AG08396 (cell line): ENCODE data around the gene OSBPL5.
A peak's percentile ranks its signal among the peaks of the same experiment; 100 is the strongest.
"Not testable (repeated sequence)": the region's sequence is repeated elsewhere in the genome, so short reads cannot be mapped to it uniquely, and the experiment has no call there.

Experiments used
- DNase-seq: peaks from one replicate; pipeline ENCODE4 v3.0.0; 2012; ENCODE audit warnings: low spot score, mixed read lengths

OSBPL5 gene

DNA sequence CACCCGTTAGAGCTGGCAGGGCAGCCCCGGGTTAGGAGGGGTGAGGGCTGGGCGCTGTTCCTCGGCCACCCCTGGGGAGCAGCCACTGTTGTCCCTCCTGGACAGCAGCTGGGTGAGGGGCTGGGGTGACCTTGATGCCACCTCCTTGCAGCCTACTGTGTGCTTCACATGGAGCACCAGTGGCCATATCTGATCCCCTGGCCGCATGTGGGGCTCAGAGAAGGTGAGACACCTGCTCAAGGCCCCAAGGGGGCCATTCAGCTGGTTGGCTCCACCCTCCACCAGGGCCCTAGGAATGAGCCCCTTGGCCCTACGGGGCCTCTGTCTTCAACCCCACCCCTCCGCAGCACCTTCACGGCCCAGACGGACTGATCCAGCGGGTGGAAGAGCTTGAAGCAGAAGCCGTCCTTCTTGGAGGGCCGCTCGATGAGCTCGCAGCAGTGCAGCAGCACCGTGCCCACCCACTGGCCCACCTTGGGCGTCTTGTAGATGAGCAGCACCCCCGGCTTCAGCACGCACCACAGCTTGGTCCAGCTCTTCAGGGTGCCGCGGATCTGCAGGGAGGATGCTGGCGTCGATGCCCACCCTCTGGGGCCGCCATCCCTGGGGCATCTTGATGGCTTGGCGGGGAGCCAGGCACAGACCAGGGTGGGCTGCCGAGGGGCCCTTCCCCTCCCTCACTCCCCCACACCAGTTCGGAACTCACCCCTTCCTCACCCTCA, 44.9 kb downstream of the OSBPL5 start:
- no peak for DNase-seq

DNA sequence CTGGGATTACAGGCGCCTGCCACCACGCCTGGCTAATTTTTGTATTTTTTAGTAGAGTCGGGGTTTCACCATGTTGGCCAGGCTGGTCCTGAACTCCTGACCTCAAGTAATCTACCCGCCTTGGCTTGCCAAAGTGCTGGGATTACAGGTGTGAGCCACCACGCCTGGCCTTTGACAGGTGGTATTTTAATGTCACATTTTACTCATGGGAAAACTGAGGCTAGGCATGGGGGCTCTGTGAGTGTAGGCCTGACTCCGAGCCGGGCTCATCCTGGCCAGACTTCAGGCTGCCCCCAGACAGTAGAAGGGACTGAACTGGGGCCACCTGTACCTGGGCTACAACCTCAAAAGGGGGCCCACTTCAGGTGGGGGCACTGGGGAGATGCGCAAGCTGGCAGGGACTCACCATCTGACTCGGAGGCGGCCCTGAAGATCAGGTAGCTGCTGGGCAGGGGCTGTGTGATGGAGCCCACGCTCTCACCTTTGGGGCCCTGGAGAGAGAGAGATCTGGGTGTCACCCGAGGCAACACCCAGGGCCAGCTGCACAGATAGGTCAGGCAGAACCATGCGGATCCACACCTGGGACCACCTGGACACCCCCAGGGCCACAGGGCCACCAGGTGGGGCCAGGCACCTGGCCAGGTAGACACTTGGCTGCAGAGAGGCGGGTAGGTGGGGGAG, 45.8 kb downstream of the OSBPL5 start:
- DNase-seq, result no peak

DNA sequence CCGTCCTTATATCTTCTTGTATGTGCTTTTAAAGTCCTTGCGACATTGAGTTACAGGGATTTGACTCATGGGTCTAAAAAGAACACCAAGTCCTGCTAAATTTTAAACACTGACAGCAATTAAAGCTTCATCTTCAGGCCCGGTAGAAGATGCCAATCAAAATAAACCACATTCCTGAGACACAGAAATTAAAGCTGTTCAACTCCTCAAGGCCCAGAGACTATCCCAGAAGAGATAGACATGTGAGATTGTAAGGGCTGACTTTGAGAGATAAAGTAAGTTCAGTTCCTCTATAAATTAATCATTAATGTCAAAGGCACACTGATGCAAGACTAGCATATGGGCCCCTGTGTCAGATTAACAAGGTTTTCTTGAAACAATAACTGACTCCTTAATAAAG, 49.8 kb downstream of the OSBPL5 start:
- DNase-seq, result no peak

DNA sequence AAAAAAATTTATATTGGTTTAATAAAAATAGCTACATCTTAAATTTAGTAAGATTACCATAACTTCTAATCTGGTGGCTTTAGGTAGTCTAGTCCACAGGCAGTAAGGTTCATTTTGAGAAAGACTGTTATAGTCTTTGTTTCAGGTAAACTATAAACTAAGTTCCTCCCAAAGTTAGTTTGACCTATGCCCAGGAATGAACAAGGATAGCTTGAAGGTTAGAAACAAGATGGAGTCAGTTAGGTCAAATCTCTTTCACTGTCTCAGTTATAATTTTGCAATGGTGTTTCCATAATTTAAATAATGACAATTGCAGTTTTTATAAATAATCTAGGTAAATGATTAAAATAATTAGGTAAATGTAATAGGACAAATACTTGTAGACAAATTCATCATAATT, 51.4 kb downstream of the OSBPL5 start:
- not testable (repeated sequence) for DNase-seq

DNA sequence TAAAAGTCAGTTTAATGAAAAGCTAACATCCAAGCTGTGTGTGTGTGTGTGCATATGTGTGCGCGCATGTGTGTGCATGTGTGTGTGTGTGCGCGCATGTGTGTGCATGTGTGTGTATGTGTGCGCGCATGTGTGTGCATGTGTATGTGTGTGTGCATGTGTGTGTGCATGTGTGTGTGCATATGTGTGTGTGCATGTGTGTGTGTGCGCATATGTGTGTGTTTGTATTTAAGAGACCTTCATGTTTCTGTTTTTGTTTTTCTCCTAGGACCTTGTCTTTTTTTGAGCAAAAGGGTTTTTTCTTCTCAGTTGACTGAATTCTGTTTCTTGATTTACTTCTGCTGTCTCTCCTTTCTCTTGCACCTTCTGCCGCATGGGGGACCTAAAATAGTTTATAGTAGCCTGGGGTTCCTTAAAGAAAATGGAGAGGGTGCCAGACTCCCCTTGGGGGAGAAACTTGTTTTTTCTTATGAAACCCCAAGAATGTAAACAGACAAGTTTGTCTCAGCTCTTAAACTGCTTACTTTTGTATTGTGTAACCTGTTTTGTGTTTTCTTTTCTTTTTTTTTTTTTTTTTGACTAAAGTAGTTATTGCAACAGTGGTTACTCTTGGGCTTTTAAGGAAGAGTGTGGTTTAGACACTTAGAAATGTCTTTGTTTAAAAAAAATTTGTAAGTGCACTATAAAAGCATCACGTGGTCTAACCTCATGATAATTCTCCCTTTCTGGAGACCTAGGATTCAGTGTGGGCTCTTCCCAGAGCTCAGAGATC, 53.0 kb downstream of the OSBPL5 start:
- no peak for DNase-seq

DNA sequence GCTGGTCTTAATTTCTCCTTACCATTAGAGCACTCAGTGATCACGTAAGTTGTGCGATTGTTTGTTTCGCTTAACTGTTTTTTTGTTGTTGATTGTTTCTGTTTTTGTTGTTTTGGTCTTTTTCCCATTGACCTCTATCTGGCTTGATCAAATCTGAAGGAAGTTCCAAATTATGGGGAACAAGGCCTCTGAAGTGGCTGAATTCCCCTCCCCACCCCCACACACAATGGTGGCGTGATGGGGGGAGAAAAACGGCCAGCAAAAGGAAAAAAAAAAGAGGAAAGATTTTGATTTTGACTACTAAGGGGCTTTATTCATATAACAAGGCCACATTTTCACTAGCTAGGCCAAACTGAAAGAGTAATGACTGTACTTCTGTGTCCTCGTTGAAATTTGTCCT, 53.6 kb downstream of the OSBPL5 start:
- no peak for DNase-seq

DNA sequence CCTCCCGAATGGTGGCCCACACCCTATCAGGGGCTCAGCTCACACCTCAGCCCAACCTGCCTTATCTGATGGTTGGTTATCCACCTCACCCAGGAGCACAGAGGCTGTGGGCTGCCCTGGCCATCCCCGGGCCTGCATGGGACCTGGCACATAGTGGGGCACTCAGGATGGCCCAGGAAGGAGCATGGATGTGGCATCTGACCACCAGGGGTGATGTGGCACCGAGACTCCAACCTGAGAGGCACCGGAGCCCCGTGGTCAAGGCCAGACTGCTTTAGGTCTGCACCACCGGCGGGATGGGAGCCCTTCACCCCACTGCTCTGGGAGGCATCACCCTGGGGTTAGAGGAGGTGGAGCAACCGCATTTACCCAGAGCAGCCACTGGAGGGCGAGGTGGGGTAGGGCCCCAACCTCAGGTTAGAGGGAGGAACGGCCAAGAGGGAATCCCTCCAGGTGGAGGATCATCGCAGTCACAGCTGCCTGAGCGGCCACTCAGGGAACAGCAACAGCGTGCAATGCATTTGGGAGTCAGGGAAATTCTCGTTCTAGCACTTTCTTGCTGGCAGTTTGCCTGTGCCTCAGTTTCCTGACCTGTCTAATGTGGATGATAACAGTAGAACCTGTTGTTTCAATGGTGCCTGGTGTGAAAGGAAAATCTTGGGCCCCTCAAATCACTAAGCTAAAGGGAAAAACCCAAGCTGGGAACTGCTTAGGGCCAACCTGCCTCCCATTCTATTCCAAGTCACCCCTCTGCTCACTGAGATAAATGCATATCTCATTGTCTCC, 55.0 kb downstream of the OSBPL5 start:
- DNase-seq, result peak; percentile 74

DNA sequence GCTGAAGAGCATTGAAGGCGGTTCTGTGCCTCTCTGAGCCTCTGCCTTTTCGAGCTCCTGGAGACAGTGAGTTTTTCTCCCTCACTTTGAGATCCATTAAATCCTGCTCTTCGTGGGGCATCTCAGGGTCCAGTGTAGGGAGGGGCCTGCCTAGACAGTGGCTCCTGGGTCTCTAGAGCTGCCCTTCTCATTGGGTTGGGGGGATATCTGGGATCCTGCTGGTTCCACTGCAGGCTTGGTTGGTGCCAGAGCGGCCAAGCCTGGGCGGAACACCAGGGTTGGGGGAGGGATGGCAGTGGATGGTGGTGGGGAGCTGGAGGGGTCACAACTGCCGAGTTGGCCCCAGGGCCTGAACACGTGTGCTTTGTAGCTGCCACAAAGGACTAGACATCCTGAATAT, 55.7 kb downstream of the OSBPL5 start:
- DNase-seq, result no peak

DNA sequence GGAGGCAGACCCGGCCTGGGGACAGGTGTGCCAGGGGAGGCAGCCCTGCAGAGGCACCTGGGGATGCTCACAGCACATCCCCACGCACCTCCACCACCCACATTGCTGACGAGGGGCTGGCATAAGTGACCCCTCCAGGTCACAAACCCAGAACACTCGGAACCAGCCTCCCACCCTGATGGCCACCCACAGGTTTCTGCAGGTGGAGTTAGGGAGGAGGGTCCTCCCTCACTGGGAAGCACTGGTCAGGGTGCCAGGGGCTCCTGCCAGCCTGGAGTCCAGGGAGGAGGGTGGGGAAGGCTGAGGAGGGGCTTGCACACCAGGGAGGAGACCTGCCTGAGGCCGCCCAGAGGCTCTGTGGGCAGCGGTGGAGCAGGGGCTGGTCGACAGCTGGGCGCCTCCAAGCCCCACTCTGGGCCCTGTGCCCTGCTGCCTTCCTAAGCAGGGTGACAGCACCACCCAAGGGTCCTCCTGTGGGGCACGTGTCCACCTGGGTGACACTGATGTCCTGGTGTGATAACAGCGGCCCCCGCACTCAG, 56.9 kb downstream of the OSBPL5 start:
- no peak for DNase-seq

DNA sequence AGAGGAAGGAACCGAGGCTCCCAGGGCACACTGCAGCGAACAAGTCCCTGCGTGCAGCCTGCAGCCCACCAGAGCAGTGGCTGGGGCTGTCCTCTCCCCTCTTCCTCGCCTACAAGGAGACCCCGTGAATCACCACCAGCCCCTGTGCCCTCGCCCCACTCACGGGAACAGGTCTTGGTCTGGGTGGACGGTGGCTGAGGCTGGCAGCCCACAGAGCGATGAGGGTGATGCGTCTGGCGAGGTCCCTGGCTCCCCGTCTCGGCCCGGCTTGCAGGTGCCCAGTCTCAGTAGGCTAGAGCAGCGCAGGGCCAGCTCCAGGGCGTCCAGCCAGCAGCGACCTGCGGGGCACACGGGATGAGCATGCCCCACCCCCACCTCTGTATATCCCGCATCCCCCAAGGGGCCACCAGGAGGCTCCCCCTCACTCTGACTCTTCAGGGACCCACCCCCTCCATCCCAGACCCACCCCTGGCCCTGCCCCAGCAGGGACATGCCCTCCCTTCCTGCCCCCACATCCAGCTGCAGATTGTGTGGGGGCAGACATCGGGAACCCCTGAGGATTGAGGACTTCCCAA, 57.4 kb downstream of the OSBPL5 start:
- no peak for DNase-seq

DNA sequence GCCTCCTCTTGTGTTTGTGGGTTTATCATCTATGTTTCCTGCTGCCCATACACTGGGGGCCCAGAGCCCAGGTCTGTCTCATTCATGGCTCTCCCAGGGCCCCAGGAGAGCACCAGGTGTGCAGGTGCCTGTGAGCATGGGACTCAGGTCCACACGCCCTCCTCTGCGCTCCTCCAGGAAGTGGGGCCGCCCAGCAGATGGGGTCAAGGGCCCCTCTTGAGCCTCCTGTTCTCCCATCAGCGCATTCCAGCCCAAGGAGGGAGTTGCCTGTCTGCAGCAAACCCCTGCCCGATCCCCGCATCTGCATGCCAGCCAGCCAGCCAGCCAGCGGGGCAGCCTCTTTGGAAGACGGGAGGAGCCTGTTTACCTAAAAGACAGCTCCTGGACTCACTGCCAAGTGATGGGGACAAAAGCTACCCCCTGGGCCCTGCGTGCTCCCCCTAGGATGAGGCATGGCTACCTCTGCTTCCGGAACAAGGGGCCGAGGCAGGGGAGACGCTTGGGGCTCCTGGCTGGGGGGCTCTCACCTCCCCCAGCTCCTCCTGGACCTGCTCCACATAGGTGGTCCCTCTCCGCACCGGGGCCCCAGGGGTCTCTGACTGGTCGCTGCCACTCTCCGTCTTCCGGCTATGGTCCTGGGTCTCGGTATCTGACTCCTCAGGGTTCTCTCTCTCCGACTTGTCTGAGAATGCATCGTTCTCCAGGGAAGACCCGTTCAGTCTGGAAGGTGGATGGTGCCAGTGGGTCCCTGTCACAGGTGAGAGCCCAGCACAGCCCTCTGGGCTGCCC, 58.2 kb downstream of the OSBPL5 start:
- DNase-seq, result no peak

DNA sequence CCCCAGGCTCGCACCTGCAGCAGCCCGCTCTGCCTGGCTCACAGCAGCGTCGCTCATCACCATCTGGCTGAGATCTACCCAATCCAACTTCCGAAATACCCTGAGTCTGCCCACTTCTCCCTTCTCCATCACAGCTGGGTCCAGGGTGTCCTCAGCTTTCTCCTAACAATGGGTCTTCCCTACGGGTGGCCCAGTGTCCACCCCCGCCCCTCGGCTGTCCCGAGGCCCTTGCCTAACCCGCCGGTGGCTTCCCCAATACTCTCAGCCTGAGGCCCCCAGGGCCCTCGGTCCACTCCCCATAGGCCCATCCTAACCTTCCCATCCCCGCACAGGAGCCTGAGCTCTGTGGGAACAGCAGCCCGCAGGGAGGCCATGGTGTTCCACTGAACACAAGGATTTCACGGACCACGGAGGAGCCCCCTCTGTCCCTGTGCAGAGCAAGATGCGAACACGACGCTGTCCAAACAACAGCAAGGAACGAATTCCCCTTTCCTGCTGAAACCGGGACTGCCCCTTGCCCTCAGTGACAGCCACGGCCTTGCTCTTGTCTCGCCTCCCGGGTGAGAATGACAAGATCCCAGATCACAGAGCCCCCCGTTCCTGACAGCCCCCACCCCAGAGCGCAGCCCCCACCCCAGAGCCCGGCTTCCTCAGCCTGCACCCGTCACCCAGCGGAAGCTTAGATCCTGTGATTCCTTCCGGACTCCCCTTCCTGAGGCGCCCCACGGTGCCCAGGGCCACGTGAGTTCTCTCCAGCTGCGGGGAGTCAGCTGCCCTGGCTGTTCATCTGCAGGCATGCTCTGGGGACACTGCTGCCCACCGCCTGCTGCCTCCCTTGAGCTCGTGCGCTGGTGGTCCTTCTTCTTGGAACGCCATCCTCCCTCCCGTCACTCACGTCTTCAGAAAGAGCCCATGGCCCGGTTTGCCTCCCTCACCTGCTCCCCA, 59.0 kb downstream of the OSBPL5 start:
- no peak for DNase-seq

DNA sequence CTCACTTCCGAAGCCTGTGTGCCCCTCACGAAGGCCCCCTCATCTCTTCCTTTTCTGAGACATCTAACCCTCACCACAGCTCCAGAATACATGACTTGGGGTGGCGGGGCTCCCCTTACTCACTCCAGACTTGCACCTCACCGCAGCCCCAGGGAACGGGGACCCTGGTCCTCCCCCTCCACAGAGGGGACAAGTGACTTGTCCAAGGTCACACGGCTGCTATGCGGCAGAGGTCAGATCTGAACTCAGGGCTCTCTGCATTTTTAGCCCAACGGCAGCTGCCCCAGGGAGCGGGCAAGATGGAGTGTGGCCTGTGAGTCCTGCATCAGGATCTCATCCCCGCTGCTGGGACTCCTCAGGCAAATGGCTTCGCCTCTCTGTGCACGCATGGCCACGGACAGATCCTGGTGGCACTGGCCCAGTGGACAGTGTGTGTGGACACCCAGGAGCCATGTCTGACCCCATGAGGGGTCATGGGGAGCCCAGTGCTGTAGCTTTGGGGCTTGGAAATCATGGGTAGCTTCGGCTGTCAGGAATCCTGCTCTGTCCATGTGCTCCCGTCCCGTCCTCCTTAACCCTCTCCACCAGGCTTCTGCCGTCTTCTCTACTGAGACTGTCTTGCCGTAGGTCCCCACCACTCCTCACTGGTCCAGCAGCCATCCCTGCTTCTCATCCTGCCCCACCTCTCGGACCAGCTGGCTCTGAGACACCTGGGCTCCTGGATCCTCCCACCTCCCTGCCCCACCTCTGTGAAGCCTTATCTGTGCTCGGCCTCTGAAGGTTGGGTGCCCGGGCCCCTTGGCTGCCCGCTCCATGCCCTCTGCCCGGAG, 59.9 kb downstream of the OSBPL5 start:
- no peak for DNase-seq

DNA sequence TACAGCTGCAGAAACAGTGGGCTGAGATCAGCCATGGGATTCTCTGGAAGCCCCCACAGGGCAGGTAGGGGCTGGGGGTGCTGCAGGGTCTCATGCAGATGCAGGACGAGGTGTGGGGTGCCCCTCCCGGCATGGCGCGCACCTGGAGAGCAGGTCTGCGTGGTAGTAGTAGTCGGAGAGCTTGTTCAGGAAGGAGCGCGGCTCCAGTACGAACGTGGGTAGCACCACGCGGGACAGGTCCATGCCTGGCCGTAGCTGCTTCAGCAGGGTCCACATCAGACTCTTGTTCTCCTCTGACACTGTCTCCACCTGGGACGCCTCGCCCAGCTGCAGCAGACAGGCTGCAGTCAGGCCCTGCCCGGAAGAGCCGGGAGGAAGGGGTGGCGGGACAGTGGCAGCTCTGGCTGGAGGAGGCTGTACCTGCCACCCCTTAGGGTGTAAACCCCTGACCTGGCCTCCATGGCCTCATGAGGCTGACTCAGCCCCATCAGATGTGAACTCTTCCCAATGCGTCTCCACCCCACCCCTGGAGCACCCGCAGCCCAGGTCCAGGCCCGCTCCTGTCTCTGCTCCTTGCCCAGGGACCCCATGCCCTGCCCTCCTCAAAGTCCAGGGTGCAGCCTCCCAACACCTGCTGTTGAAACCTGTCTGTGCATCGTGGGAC, 60.9 kb downstream of the OSBPL5 start:
- DNase-seq, result no peak

DNA sequence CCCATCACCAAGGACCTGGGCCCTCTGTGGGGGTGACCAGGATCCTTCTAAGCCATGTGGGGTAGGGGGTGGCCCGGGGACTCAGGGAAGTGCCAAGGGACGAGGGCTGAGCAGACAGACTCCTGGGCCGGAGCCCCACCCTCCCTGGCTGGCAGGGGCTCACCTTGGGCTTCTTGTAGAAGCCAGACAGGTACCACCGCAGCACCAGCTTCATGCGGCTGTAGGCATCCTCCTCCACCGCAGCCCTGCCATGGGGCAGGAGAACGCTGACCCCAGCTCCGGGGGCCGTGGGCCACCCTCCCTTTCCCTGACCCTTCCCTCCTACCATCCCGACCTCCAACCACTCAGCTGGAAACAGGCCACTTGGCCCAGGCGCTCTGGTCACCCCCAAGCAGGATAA, 62.0 kb downstream of the OSBPL5 start:
- DNase-seq, result no peak

DNA sequence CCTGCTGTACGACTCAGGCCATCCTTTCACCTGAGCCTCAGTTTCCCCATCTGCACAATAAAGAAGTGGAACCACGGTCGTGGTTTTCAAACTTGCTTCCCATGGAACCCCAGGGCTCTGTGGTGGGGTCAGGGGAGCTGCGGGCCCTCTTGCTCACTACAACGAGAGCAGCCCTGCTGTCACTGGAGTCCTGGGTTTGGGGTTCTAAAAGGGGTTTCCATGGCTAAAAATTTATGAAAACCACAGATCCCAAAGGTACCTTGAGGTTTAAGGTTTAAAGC, 62.5 kb downstream of the OSBPL5 start:
- DNase-seq, result no peak

DNA sequence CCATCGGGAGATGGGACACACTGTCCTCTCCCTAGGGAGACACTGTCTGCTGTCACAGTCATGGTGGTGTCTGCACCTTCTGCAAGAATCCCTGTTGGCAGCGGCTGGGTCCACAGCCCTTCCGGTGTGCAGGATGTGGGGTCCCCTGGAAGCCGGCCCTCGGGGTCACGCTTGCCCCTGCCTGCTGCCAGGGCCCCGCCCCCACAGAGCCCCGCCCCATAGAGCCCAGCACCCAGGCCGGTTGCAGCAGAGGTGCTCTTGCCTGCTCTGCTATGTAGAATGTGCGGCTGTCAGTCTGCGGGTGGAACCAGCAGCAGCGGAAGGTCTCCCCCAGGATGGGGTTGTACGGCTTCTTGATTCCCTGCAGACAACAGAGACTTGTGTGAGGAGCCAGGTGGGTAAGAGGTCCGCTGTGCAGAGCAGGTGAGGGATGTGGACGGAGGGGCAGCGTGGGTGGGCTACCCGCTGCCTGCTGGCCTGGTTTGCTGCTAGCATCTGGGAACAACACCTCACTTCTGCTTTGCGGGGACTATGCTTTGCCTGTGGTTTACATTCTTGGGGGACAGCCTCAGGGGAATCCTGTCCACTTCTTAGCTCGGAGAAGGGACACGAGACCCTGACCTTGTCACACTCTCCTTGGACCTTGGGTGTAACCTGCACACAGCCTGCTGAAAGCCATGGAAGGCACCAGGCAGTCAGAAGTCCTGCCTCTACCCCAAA, 63.0 kb downstream of the OSBPL5 start:
- no peak for DNase-seq

DNA sequence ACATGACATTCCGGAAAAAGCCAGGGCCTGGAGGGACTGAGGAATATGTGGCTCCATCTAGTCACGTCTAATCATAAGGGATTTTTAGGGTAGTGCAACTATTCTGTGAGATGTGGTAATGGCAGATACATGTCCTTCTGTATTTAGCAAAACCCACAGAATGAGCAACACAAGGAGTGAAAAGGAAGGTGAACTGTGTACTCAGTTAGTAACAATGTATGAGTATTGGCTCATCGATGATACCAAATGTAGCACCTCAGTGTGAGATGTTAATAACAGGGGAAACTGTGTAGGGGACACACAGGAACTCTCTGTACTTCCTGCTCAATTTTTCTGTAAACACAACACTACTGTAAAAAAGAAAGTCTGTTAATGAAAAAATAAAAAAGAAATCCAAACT, 65.9 kb downstream of the OSBPL5 start:
- peak; percentile 2 for DNase-seq
